ENCODE results near the gene RECQL5.
A peak's percentile ranks its signal among the peaks of the same experiment; 100 is the strongest.

The RECQL5 gene

DNA sequence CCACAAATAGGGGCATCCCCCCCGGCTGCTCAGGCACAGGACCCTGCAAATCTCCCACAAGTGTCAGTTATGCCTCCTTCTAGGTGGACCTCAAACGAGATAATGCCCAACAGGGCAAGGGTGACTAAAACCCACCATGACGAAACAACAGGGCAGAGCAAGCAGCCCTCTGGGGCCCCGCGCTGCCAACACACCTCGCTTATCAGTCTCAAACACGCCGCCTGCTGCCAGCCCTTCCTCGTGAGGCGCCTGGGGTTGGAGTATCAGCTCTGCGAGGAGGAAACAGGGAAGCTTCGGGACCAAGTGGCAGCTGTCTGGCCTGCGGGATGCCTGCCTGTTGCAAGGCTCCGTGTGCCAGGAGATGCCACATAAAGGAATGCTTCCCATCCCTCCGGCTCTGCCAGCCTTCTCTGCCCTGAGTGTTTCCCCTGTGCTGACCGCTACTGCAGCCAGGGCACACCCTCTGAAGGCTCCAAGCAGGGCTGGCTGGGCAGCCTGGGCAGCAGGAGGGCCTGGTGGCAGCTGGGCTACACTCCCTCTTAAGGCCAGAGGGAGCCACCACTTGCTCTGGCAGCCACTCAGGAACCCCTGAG is 31.2 kb downstream of the RECQL5 start:
- peaks cover 13% of the 10 kb centered on the region for H3K4me1 Mint-ChIP-seq
- H3K27me3 Mint-ChIP-seq, result no peaks in the 10 kb centered on the region
- H3K9me3 Mint-ChIP-seq, result no peaks in the 10 kb centered on the region
- ATAC-seq, result no peak
- no peak overlapping the region for H3K4me3 Mint-ChIP-seq
- DNase-seq, result no peak
- peak overlapping the region in 1 of 2 donors; percentile 59 for H3K27ac Mint-ChIP-seq

DNA sequence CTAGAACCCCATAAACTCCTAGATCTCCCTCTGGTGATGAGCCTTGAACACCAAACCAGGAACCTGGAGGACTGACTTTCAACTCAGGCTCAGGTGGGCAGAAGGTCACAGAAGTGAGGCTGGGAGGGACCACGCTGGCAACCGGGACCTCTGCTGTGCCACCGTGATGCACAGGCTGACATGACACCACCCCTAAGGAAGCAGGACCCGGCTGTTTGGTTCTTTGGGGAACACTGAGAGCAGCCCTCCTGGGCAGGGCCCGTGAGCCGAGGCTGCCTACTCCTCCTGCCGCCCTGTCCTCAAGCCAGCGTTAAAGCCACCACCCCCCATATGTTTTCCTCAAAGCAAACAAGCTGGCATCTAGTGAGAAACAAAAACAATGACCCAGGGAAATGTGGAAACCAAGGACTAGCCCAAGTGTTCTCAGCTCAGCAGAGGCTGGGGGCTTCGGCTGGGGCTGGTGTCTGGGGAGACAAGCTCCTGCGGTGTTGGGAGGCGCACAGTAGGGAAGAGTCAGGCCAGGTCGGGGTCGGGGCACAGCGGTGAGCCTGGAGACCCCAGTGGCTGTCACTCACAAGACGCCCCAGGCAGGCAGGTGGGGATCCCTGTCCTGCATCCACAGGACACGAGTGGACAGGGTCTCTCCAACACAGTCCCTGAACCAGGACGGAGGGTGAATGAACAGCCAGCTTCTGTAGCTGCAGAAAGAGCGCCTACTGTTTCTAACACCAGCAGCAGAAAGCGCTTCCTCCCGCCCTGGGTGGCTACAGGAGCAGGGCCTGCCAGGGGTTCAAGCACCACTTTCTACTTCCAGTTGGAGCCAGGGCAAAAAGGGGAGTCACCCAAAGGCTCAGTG is 32.0 kb downstream of the RECQL5 start:
- DNase-seq, result no peak
- Mint-ChIP-seq H3K9me3 (no peaks in the 10 kb centered on the region), H3K27ac (no peak overlapping the region), H3K4me1 (peaks cover 13% of the 10 kb centered on the region), H3K4me3 (no peak overlapping the region), H3K27me3 (no peaks in the 10 kb centered on the region)
- ATAC-seq, result no peak

DNA sequence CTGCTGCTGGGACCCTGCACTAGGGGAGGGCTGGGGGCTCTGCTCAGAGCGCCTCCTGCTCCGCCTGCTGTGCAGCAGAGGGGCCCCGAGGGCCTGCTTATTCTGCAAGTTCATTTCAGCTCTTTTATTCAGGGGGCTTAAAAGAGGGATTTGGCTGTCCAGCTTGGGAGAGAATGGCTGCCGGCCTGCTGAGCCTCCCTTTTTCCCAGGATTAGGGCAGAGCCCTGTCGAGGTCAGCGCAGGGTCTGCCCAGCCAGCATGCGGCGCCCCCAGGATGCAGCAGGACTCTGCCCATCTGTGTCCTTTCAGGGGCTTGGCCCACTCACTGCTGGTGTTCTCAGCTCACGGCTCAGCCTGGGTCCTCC is 32.6 kb downstream of the RECQL5 start:
- DNase-seq, result no peak
- H3K27ac Mint-ChIP-seq, result no peak overlapping the region
- H3K4me1 Mint-ChIP-seq, result peaks cover 13% of the 10 kb centered on the region
- no peaks in the 10 kb centered on the region for H3K27me3 Mint-ChIP-seq
- ATAC-seq, result no peak
- H3K4me3 Mint-ChIP-seq, result no peak overlapping the region
- no peaks in the 10 kb centered on the region for H3K9me3 Mint-ChIP-seq

DNA sequence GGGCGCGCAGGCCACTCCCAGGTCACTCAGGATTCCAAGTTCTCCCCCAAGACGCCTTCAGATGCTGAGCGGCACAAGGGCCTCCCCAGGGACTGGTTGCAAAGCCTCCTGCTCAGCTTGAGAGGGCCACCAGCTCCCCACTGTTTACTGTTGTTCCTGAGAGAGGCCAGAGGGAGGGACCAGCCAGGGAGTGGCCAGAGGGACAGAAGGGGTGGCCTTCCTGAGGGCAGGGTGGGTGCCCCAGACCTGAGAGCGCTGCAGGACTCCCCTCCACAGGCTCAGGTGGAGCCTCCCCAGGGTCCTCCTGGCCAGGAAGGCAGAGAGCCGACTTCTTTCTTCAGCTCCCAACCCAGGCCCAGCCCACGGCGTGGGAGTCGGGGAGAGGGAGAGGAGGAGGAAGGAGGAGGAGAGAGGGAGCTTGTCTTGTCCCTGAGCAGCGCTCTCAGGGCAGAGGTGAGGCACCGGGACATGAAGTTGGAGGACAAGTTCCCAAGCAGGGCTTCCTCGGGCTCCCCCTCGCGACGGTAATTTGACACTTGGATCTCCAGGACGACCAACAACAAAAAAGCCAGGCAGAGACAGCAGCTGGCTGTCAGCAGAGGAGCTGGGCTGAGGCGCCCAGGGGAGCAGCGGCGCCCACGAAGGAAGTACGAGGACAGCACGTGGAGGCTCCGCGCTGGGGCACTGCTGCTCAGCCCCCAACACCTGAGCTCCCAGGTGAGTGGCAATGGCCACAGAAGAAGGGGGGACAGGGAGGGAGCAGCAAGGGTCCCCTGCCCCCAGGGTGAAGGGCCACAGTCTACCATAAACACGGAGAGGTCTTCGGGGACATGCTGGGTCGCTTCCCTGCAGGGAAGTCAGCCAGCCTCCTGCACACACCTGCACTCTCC is 33.2 kb downstream of the RECQL5 start:
- Mint-ChIP-seq H3K9me3 (no peaks in the 10 kb centered on the region), H3K4me1 (peaks cover 13% of the 10 kb centered on the region), H3K4me3 (no peak overlapping the region), H3K27ac (no peak overlapping the region), H3K27me3 (no peaks in the 10 kb centered on the region)
- DNase-seq, result peak; percentile 33 to 39
- ATAC-seq, result peak; percentile 9

GRCh38 chr17:75632863-75633485 is 34.0 kb downstream of the RECQL5 start, which contains the start of gene SMIM5:
TSS of gene SMIM5 (plus strand) at chr17:75633434. CDS start at chr17:75640202, 6,768 bp downstream.
- Mint-ChIP-seq H3K27me3 (no peaks in the 10 kb centered on the region), H3K4me1 (peaks cover 13% of the 10 kb centered on the region), H3K4me3 (no peak within 1 kb of the TSS), H3K9me3 (no peaks in the 10 kb centered on the region), H3K27ac (no peak within 1 kb of the TSS)
- peak; percentile 82 for ATAC-seq
- DNase-seq, result peak; percentile 79 to 81

DNA sequence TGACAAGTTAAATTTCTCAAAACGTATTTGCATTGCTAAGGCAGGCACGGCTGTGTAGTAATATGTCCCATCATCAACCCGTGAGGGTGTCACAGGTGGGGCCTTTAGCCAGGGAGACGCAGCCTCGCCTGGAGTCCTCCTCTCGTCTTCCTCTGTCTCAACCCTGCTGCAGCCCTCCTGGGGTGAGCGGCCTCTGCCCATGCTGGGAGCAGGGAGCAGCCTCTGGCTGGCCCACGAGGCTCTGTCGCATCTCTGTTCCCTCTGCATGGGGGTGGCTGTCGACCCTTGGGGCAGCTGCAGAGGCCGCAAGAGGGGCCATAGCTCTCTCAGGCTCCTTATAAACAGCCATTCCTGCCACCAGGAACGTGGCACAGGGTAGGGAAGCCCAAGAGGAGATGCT is 34.5 kb downstream of the RECQL5 start:
- no peak overlapping the region for H3K4me3 Mint-ChIP-seq
- no peaks in the 10 kb centered on the region for H3K9me3 Mint-ChIP-seq
- H3K27ac Mint-ChIP-seq, result no peak overlapping the region
- DNase-seq (no peak), ATAC-seq (no peak)
- H3K4me1 Mint-ChIP-seq, result peaks cover 13% of the 10 kb centered on the region
- H3K27me3 Mint-ChIP-seq, result no peaks in the 10 kb centered on the region

DNA sequence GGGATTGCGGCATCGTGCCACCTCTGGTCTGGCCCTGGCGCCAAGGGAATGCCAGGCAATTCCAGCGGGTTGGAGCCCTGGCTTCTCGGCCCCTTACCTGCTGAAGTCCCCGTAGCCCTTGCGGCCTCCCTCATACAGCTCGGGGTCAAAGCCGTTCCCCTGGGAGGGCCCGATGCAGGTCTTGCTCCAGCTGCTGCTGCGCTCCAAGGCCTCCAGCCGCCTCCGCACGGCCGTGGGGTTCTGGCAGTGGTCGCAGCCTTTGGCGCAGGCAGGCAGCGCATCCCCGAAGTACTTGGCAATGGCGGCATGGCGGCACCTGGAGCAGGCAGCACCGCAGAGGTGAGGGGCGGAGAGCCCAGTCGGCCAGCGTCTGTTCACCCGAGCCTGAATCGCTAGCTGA is 35.6 kb downstream of the RECQL5 start:
- Mint-ChIP-seq H3K27ac (no peak overlapping the region), H3K4me3 (no peak overlapping the region)

DNA sequence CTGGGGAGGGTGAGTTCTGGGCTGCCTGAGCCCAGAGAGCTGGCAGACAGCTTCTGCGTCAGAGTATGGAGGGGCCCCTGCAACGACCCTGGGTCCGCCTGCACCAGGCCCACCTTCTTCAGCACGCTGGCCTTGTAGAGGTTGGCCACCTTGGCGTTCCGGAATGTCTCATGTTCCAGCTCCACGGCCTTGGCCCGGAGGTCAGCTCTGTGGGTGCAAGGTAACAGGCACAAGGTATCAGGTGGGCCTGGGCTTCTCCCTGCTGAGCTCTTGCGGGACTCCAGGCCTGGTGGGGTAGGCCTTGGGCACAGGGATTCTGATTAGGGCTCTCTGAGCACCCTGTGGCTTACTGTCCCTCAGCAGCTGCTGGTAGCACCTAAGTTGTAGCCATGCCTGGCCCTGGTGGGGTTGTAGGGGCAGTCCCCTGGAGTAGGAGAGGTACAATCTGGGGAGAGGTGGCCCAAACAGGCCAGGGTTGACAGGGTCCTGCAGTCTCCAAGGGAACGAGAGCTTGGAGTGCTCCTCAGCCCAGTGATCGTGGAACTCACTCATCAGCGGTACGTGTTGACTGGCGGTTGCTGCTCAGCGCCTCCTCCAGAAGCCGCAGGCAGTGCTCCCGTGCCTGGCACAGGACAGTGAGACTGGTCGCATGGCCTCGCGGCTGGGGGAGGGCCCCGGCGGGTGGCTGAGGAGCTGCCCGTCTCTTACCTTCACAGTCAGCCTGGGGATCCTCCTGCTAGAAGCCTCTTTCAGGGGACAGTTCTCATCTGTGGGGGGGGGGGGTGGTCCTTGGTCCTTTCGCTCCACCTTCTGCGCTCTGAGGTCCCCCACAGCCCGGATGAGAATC is 36.7 kb downstream of the RECQL5 start:
- Mint-ChIP-seq H3K27me3 (no peaks in the 10 kb centered on the region), H3K4me1 (peaks cover 13% of the 10 kb centered on the region), H3K9me3 (no peaks in the 10 kb centered on the region), H3K4me3 (no peak overlapping the region), H3K27ac (peak overlapping the region; percentile 13 to 71)
- DNase-seq (no peak), ATAC-seq (no peak)

More for the DNA sequence above, 35.6 kb downstream of the RECQL5 start:
- DNase-seq (no peak), ATAC-seq (no peak)
- Mint-ChIP-seq H3K4me1 (peaks cover 13% of the 10 kb centered on the region), H3K9me3 (no peaks in the 10 kb centered on the region), H3K27me3 (no peaks in the 10 kb centered on the region)

GRCh38 chr17:75629157-75629556 is 37.8 kb downstream of the RECQL5 start:
- Mint-ChIP-seq H3K4me1 (peaks cover 12% of the 10 kb centered on the region), H3K4me3 (no peak overlapping the region), H3K27me3 (no peaks in the 10 kb centered on the region), H3K27ac (peak overlapping the region in 1 of 2 donors; percentile 76), H3K9me3 (no peaks in the 10 kb centered on the region)
- no peak for ATAC-seq
- no peak for DNase-seq

DNA sequence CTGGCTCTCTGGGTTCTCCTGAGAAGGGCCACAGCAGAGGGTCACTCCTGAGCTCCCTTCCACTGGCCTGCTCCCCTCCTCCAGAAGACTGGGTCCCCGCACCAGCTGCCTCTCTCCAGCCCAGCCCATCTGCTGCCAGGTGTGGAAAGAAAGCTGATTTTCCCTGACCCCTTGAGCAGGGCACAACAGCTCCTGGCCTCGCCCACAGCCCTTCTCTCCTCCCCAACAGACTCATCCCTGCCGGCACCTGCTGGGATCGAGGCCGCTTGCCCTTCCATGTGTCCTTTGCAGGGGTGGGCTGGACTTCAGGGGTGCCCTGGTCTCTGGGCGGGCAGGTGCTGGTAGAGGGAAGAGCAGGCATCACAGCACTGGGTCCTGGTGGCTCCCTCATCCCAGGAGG is 38.5 kb downstream of the RECQL5 start:
- no peaks in the 10 kb centered on the region for H3K27me3 Mint-ChIP-seq
- ATAC-seq (no peak), DNase-seq (no peak)
- no peaks in the 10 kb centered on the region for H3K9me3 Mint-ChIP-seq
- no peak overlapping the region for H3K4me3 Mint-ChIP-seq
- peaks cover 5% of the 10 kb centered on the region for H3K4me1 Mint-ChIP-seq
- H3K27ac Mint-ChIP-seq, result no peak overlapping the region

DNA sequence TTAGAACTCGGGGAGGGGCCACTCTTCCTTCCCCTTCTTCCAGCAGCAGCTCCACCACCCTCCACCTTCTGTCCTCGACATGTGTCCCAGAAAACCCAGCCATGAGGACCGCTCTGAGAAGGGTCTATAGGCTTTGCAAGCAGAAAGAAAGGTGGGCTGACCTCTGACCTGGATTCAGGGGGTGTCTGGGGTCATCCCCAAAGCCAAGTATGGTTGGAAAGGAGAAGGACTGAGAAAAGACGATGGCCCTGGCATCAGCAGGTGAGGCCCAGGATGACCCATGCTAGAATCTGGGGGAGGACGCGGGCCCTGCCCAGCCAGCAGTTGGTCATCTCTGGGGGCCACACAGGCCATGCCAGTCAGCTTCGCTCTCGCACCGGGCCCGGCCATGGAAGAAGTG is 39.9 kb downstream of the RECQL5 start:
- Mint-ChIP-seq H3K27ac (peak overlapping the region; percentile 54 to 61), H3K4me1 (no peaks in the 10 kb centered on the region), H3K9me3 (no peaks in the 10 kb centered on the region), H3K4me3 (no peak overlapping the region), H3K27me3 (no peaks in the 10 kb centered on the region)
- ATAC-seq (no peak), DNase-seq (no peak)

- ATAC-seq, result no peak
- no peaks in the 10 kb centered on the region for H3K27me3 Mint-ChIP-seq
- no peak for DNase-seq
- no peak overlapping the region for H3K4me3 Mint-ChIP-seq
- H3K27ac Mint-ChIP-seq, result peak overlapping the region in 1 of 2 donors; percentile 71
- no peaks in the 10 kb centered on the region for H3K4me1 Mint-ChIP-seq
- H3K9me3 Mint-ChIP-seq, result no peaks in the 10 kb centered on the region
Observed at GRCh38 chr17:75626496-75627038, 40.4 kb downstream of the RECQL5 start.

DNA sequence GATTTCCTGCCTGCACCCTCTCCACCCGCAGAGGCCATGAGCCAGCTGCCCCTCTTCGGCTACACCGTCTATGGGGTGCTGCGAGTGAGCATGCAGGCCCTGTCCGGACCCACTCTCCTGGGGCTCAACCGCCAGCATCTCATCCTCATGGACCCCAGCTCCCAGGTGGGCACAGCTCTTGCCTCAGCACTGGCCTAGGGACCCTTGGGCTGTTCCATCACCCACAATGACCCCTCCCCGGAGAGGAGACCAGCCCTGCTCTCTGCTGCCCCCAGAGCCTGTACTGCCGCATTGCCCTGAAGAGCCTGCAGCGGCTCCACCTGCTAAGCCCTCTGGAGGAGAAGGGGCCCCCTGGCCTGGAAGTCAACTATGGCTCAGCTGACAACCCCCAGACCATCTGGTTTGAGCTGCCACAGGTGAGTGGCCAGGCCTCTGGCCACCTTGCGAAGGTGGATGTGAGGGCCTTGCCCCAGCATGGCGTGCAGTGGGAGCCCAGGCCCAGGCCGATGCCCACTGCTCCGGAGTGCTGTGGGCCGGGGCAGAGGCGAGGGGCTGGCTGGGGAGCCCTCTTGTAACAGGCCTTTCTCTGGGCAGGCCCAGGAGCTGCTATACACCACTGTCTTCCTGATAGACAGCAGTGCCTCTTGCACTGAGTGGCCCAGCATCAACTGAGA is 41.0 kb downstream of the RECQL5 start:
- no peaks in the 10 kb centered on the region for H3K27me3 Mint-ChIP-seq
- DNase-seq, result peak in 1 of 2 donors; percentile 28
- peak; percentile 53 for ATAC-seq
- H3K9me3 Mint-ChIP-seq, result no peaks in the 10 kb centered on the region
- peak overlapping the region in 1 of 2 donors; percentile 65 for H3K27ac Mint-ChIP-seq
- H3K4me1 Mint-ChIP-seq, result no peaks in the 10 kb centered on the region
- no peak overlapping the region for H3K4me3 Mint-ChIP-seq

All from stimulated activated naive CD8-positive, alpha-beta T cell treated with anti-CD3 and anti-CD28 coated beads, Interleukin-15, amount 100 ng/mL, for 72 hours (primary cell).